OCI-LY1 (cell line): ENCODE results near the gene SDCCAG8.

Experiments used
- H2AFZ ChIP-seq: fragments of 200-600 bp; sonication (generic), shearing (Covaris generic); 2 replicates; pipeline ENCODE4 v1.6.0; 2014; ENCODE audit warnings: antibody characterized with exemption, mild to moderate bottlenecking, low read length
- H3F3A ChIP-seq: fragments of 200-600 bp; sonication (generic), shearing (Covaris generic); 2 replicates; pipeline ENCODE4 v1.6.0; 2014; ENCODE audit warnings: mild to moderate bottlenecking, antibody characterized with exemption, low read length, moderate library complexity; ENCODE audit not compliant: insufficient read depth
- H3K27ac ChIP-seq: fragments of 200-600 bp; sonication (generic); 2 replicates; pipeline ENCODE4 v1.5.1; 2014; ENCODE audit warnings: low read length, mixed run types, mild to moderate bottlenecking, low read depth; ENCODE audit not compliant: poor library complexity, severe bottlenecking
- H3K27me3 ChIP-seq: fragments of 200-600 bp; sonication (generic); 2 replicates; pipeline ENCODE4 v1.6.0; 2014; ENCODE audit warnings: antibody characterized with exemption, mild to moderate bottlenecking, low read length, moderate library complexity; ENCODE audit not compliant: insufficient read depth
- H3K36me3 ChIP-seq: fragments of 200-600 bp; sonication (generic); 2 replicates; pipeline ENCODE4 v1.6.1; 2014; ENCODE audit warnings: mild to moderate bottlenecking, antibody characterized with exemption, low read length, moderate library complexity, mixed read lengths; ENCODE audit not compliant: insufficient read depth
- H3K4me1 ChIP-seq: fragments of 200-600 bp; sonication (generic); 2 replicates; pipeline ENCODE4 v1.5.1; 2014; ENCODE audit warnings: mild to moderate bottlenecking, low read length, moderate library complexity; ENCODE audit not compliant: insufficient read depth, severe bottlenecking
- H3K4me2 ChIP-seq: fragments of 200-600 bp; sonication (generic), shearing (Covaris generic); 2 replicates; pipeline ENCODE4 v1.6.1; 2014; ENCODE audit warnings: low read length
- H3K4me3 ChIP-seq: fragments of 200-600 bp; sonication (generic); 2 replicates; pipeline ENCODE4 v1.5.1; 2014; ENCODE audit warnings: low read length, low read depth, mild to moderate bottlenecking, mixed read lengths; ENCODE audit not compliant: poor library complexity, severe bottlenecking
- H3K79me2 ChIP-seq: fragments of 200-600 bp; shearing (Covaris generic); 2 replicates; pipeline ENCODE4 v1.6.1; 2016; ENCODE audit warnings: mixed run types, low read length, mixed read lengths; ENCODE audit not compliant: insufficient read depth
- H3K9ac ChIP-seq: fragments of 200-600 bp; sonication (generic), shearing (Covaris generic); 2 replicates; pipeline ENCODE4 v1.6.1; 2014; ENCODE audit warnings: mild to moderate bottlenecking, low read length, mixed read lengths
- H3K9me2 ChIP-seq: fragments of 200-600 bp; sonication (generic), shearing (Covaris generic); 2 replicates; pipeline ENCODE4 v1.6.1; 2014; ENCODE audit warnings: low read depth, mild to moderate bottlenecking, low read length, mixed read lengths
- H3K9me3 ChIP-seq: fragments of 200-600 bp; shearing (Covaris generic); 2 replicates; pipeline ENCODE4 v1.6.1; 2014; ENCODE audit warnings: low read length, mixed read lengths
- H4K20me1 ChIP-seq: fragments of 200-600 bp; sonication (generic), shearing (Covaris generic); 2 replicates; pipeline ENCODE4 v1.6.0; 2016; ENCODE audit warnings: mild to moderate bottlenecking, low read length; ENCODE audit not compliant: insufficient read depth
- EZH2 ChIP-seq: fragments of 200-600 bp; sonication (generic), shearing (Covaris generic); IDR thresholded peaks from 2 replicates; pipeline ENCODE4 v1.8.0; 2017; ENCODE audit warnings: borderline replicate concordance, mixed run types, mild to moderate bottlenecking, antibody characterized with exemption, low read length, moderate library complexity, mixed read lengths
- TF ChIP-seq, protein P1 (sequence below): fragments of 200-600 bp; sonication (generic), shearing (Covaris generic); IDR thresholded peaks from 2 replicates; pipeline ENCODE4 v1.5.1; 2017; ENCODE audit warnings: mild to moderate bottlenecking, antibody characterized with exemption, low read length, moderate library complexity, mixed read lengths

SDCCAG8 gene

DNA sequence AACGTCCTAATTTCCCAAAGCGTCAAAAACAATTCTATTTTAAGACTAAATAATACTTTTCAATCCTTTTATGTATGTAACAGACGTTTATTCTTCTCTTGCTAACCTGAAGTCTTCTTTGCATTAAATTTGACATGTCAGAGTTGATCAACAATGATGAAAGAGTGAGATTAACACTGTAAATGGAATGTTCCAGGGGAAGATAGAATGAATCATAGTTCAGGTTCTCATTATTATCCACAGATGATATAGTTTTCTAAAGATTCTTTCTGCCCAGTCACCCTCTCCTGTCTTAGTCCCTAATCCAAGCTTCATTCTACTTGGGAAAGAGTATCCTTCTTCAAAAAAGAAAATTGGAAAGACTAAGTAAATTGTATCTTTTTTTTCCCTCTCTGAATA is 38.9 kb downstream of the SDCCAG8 start:
- Histone ChIP-seq H3K27me3 (no peaks in the 10 kb centered on the region), H4K20me1 (no peaks in the 10 kb centered on the region), H3K9me3 (no peaks in the 10 kb centered on the region), H3K4me1 (no peaks in the 10 kb centered on the region), H3K27ac (no peak overlapping the region), H3F3A (no peaks in the 10 kb centered on the region), H3K4me2 (no peak overlapping the region), H2AFZ (no peak overlapping the region), H3K36me3 (peaks cover 16% of the 10 kb centered on the region), H3K4me3 (no peak overlapping the region), H3K79me2 (no peaks in the 10 kb centered on the region), H3K9ac (no peak overlapping the region), H3K9me2 (no peaks in the 10 kb centered on the region)
- TF ChIP-seq, protein P1, sequence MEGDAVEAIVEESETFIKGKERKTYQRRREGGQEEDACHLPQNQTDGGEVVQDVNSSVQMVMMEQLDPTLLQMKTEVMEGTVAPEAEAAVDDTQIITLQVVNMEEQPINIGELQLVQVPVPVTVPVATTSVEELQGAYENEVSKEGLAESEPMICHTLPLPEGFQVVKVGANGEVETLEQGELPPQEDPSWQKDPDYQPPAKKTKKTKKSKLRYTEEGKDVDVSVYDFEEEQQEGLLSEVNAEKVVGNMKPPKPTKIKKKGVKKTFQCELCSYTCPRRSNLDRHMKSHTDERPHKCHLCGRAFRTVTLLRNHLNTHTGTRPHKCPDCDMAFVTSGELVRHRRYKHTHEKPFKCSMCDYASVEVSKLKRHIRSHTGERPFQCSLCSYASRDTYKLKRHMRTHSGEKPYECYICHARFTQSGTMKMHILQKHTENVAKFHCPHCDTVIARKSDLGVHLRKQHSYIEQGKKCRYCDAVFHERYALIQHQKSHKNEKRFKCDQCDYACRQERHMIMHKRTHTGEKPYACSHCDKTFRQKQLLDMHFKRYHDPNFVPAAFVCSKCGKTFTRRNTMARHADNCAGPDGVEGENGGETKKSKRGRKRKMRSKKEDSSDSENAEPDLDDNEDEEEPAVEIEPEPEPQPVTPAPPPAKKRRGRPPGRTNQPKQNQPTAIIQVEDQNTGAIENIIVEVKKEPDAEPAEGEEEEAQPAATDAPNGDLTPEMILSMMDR: no peak
- TF ChIP-seq EZH2: no peak

DNA sequence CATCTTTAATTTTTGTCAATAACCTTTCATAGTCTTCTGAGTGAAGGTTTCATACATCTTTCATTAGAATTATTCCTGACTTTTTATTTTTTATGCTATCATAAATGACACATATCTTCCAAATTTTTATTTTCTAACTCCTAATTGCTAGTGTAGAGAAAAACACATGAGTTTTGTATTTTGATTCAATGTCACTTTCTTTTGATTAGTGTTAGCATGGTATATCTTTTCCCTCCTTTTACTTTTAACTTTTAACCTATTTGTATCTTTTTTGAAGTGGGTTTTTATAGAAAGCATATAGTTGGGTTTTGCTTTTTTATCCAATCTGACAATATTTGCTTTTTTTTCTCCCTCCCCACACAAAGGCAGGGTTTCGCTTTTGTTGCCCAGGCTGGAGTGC is 43.2 kb downstream of the SDCCAG8 start:
- Histone ChIP-seq H3K9ac (no peak overlapping the region), H3K9me3 (peaks cover 5% of the 10 kb centered on the region; the same call in 1 of the 2 replicates), H4K20me1 (no peaks in the 10 kb centered on the region), H3K79me2 (no peaks in the 10 kb centered on the region), H3K27me3 (no peaks in the 10 kb centered on the region), H3K4me1 (no peaks in the 10 kb centered on the region), H3K27ac (no peak overlapping the region), H3K4me2 (no peak overlapping the region), H3F3A (no peaks in the 10 kb centered on the region), H3K4me3 (no peak overlapping the region), H3K9me2 (no peaks in the 10 kb centered on the region), H3K36me3 (peaks cover 14% of the 10 kb centered on the region), H2AFZ (no peak overlapping the region)
- TF ChIP-seq EZH2: no peak
- TF ChIP-seq, protein P1: no peak

DNA sequence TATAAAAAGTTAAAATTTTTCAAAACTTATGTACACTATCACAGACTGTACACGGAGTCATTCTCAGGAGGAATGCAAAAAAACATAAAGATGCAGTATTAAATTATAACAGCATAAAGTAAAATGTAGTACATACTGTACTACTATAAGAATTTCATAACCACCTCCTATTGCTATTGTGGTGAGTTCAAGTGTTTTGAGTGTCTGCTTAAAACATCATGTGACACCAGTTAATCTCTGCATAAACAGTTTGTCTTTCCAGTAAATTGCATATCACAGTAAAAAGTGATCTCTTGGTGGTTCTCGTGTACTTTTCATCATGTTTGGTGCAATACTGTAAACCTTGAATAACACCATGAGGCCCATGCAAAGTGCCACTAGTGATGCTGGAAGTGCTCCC is 45.2 kb downstream of the SDCCAG8 start:
- Histone ChIP-seq H3K4me2 (no peak overlapping the region), H3K9ac (no peak overlapping the region), H4K20me1 (no peaks in the 10 kb centered on the region), H3K4me1 (no peaks in the 10 kb centered on the region), H3K9me3 (peaks cover 5% of the 10 kb centered on the region; the same call in 1 of the 2 replicates), H3K79me2 (no peaks in the 10 kb centered on the region), H3K27ac (no peak overlapping the region), H3K9me2 (no peaks in the 10 kb centered on the region), H3F3A (no peaks in the 10 kb centered on the region), H3K4me3 (no peak overlapping the region), H3K27me3 (no peaks in the 10 kb centered on the region), H2AFZ (no peak overlapping the region), H3K36me3 (peaks cover 14% of the 10 kb centered on the region)
- TF ChIP-seq, protein P1: no peak
- no peak for TF ChIP-seq EZH2
